GM12878 (cell line): Measurements from ENCODE around the gene YPEL4. TPM values are rescaled to one million over a fixed set of nuclear protein-coding genes. Genes with fewer than 3 reads are reported as not detected.

Experiments used
- CEBPB ChIP-seq, 2 experiments: fragments of 150-350 bp in 1 of 2; IDR thresholded peaks; 2 replicates each; pipeline ENCODE4 v1.6.1; 2012 to 2014; ENCODE audit warnings: low read depth in 2 of 2, low read length in 2 of 2, borderline replicate concordance in 1 of 2, inconsistent platforms in 1 of 2
- HDGF ChIP-seq: fragments of 450-650 bp; IDR thresholded peaks from 2 replicates; pipeline ENCODE4 v1.6.1; 2016; ENCODE audit warnings: antibody characterized with exemption
- IKZF2 ChIP-seq, 2 experiments: fragments of 450-650 bp; IDR thresholded peaks; 2 replicates each; pipeline ENCODE4 v1.6.1; 2017; ENCODE audit warnings: mild to moderate bottlenecking in 2 of 2, moderate library complexity in 2 of 2
- MEF2B ChIP-seq: fragments of 450-650 bp; IDR thresholded peaks from 2 replicates; pipeline ENCODE4 v1.6.1; 2018; ENCODE audit warnings: mild to moderate bottlenecking, moderate library complexity; ENCODE audit not compliant: partially characterized antibody, poor library complexity, severe bottlenecking
- NFIC ChIP-seq: IDR thresholded peaks from 2 replicates; pipeline ENCODE4 v1.6.1; 2012; ENCODE audit warnings: low read depth, mild to moderate bottlenecking, inconsistent platforms, low read length, moderate library complexity
- PKNOX1 ChIP-seq: fragments of 450-650 bp; IDR thresholded peaks from 2 replicates; pipeline ENCODE4 v1.6.1; 2016; ENCODE audit warnings: mild to moderate bottlenecking
- PML ChIP-seq: IDR thresholded peaks from 2 replicates; pipeline ENCODE4 v1.6.1; 2012; ENCODE audit warnings: low read length, inconsistent platforms
- RCOR1 ChIP-seq: conservative IDR thresholded peaks from 2 replicates; pipeline ENCODE4 v1.6.1; 2012; ENCODE audit warnings: low read depth, low read length, improper control_type of control experiment
- RELA ChIP-seq: fragments of 450-650 bp; IDR thresholded peaks from 2 replicates; pipeline ENCODE4 v1.8.0; 2014; ENCODE audit warnings: borderline replicate concordance; ENCODE audit not compliant: partially characterized antibody
- SMARCA5 ChIP-seq: fragments of 450-650 bp; IDR thresholded peaks from 2 replicates; pipeline ENCODE4 v1.6.1; 2017; ENCODE audit warnings: mild to moderate bottlenecking
- ZNF217 ChIP-seq: fragments of 450-650 bp; IDR thresholded peaks from 2 replicates; pipeline ENCODE4 v1.6.1; 2017; ENCODE audit warnings: antibody characterized with exemption, mild to moderate bottlenecking
- ZNF687 ChIP-seq: fragments of 450-650 bp; IDR thresholded peaks from 2 replicates; pipeline ENCODE4 v1.6.1; 2017; ENCODE audit warnings: mild to moderate bottlenecking, moderate library complexity
- polyA plus RNA-seq, 11 experiments: library from polyadenylated mRNA; depleted of rRNA in 4 of 11; unstranded in 6 of 11; stranded (reverse) in 5 of 11; fragments of >200 nt; fragmentation: Nextera tagmentation in 4 of 11; fragmentation: Illumina TruSeq in 1 of 11; extraction: Ambion mirVana in 4 of 11; extraction: Trizol in 1 of 11; gene quantifications; 1 replicate in 1 of 11; 2 replicates in 10 of 11; pipeline versions ENCODE4 v1.2.1 to v1.2.3, GENCODE V29; 2011 to 2016; ENCODE audit warnings: inconsistent platforms in 2 of 11, missing spikeins in 2 of 11, low read depth in 1 of 11
- total RNA-seq, 4 experiments: library from RNA; depleted of rRNA in 3 of 4; stranded (reverse); fragments of >200 nt in 3 of 4; fragmentation: Illumina TruSeq in 1 of 4; extraction: Trizol in 1 of 4; gene quantifications; 2 replicates each; pipeline versions ENCODE4 v1.2.1 to v1.2.3, GENCODE V29; 2013 to 2021
- TF ChIP-seq, protein P1 (sequence below): fragments of 450-650 bp; IDR thresholded peaks from 2 replicates; pipeline ENCODE4 v1.6.1; 2018; ENCODE audit warnings: borderline replicate concordance, mild to moderate bottlenecking; ENCODE audit not compliant: partially characterized antibody
- TF ChIP-seq, protein P2 (sequence below): fragments of 150-350 bp; IDR thresholded peaks from 2 replicates; pipeline ENCODE4 v1.6.1; 2016; ENCODE audit warnings: low read depth, low read length

The YPEL4 gene
- total and polyA plus RNA-seq, 10 of the 15 experiments (the other 5 are each of a cell fraction or from before 2014, with no cell fraction given) = 0.07 to 0.50 (median 0.13) TPM; not detected in 5

DNA sequence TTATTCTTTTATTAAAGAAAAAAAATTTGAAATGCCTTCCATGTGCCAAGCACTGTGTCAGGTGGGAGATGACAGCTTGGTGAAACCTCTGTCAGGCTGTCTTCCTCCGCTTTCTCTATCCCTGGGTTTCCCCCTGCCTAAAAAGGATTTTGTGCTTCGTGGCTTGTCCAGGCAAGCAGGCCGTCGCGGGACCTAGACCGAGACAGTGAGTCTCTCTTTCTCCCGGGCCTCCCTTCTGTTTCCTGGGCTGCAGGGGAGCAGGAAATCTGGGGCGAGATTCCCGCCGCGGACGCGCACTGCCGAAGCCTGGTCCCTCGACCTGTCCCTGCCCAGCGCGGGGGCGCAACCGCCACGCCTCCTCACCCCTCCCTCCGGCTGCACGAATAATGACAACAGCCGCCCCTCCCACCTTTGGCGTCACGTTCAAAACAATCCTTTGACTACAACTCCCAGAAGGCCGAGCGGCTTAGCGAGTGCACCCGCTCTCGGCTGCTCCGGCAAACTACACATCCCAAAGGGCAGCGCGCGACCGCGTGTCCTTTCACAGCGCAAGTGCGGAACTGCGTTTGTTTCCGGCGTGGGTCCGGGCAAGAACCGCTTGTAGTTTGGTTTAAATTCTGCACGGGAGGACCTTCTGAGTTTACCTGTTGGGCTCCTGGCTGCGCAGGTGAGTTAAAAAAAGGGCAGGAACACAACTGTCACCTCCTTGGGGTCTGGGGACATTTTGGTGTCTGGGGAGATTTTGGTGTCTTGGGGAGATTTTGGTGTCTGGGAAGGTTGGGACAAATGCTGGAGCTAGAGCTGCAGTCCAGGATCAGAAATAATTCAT, 7.7 kb upstream of the YPEL4 start, which contains the start of gene CLP1 (continued):
- TF ChIP-seq PKNOX1 (0 out of 2 replicates have a peak, but pooled peaks have one; percentile 42), PML (peak; percentile 85), NFIC (no peak), CEBPB (IDR thresholded peaks at IDR 0.05; ENCODE audit: borderline replicate concordance in 1 of 2, low read depth in 2 of 2, low read length in 2 of 2) (no peak), SMARCA5 (no peak), HDGF (peak; percentile 85), ZNF687 (peak; percentile 23; the same call in 1 of the 2 replicates), RELA (peak; percentile 83), MEF2B (no peak), IKZF2 (IDR thresholded peaks at IDR 0.05) (peak; percentile 89), ZNF217 (no peak), RCOR1 (peak; percentile 80; the same call in 1 of the 2 replicates)
- TF ChIP-seq, protein P1, sequence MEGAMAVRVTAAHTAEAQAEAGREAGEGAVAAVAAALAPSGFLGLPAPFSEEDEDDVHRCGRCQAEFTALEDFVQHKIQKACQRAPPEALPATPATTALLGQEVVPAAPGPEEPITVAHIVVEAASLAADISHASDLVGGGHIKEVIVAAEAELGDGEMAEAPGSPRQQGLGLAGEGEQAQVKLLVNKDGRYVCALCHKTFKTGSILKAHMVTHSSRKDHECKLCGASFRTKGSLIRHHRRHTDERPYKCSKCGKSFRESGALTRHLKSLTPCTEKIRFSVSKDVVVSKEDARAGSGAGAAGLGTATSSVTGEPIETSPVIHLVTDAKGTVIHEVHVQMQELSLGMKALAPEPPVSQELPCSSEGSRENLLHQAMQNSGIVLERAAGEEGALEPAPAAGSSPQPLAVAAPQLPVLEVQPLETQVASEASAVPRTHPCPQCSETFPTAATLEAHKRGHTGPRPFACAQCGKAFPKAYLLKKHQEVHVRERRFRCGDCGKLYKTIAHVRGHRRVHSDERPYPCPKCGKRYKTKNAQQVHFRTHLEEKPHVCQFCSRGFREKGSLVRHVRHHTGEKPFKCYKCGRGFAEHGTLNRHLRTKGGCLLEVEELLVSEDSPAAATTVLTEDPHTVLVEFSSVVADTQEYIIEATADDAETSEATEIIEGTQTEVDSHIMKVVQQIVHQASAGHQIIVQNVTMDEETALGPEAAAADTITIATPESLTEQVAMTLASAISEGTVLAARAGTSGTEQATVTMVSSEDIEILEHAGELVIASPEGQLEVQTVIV = peak; percentile 55
- TF ChIP-seq, protein P2, sequence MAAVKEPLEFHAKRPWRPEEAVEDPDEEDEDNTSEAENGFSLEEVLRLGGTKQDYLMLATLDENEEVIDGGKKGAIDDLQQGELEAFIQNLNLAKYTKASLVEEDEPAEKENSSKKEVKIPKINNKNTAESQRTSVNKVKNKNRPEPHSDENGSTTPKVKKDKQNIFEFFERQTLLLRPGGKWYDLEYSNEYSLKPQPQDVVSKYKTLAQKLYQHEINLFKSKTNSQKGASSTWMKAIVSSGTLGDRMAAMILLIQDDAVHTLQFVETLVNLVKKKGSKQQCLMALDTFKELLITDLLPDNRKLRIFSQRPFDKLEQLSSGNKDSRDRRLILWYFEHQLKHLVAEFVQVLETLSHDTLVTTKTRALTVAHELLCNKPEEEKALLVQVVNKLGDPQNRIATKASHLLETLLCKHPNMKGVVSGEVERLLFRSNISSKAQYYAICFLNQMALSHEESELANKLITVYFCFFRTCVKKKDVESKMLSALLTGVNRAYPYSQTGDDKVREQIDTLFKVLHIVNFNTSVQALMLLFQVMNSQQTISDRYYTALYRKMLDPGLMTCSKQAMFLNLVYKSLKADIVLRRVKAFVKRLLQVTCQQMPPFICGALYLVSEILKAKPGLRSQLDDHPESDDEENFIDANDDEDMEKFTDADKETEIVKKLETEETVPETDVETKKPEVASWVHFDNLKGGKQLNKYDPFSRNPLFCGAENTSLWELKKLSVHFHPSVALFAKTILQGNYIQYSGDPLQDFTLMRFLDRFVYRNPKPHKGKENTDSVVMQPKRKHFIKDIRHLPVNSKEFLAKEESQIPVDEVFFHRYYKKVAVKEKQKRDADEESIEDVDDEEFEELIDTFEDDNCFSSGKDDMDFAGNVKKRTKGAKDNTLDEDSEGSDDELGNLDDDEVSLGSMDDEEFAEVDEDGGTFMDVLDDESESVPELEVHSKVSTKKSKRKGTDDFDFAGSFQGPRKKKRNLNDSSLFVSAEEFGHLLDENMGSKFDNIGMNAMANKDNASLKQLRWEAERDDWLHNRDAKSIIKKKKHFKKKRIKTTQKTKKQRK = no peak
